Hippocampal formation (tissue), 2 donors: ENCODE measurements around the gene CAND2.
"Not testable (repeated sequence)": the region's sequence is repeated elsewhere in the genome, so short reads cannot be mapped to it uniquely, and the experiment has no call there.

Experiments
- DNase-seq, 2 donors: peaks; one replicate each; lab custom pipeline; 2025; lab: John Stamatoyannopoulos, UW

CAND2 gene

DNA sequence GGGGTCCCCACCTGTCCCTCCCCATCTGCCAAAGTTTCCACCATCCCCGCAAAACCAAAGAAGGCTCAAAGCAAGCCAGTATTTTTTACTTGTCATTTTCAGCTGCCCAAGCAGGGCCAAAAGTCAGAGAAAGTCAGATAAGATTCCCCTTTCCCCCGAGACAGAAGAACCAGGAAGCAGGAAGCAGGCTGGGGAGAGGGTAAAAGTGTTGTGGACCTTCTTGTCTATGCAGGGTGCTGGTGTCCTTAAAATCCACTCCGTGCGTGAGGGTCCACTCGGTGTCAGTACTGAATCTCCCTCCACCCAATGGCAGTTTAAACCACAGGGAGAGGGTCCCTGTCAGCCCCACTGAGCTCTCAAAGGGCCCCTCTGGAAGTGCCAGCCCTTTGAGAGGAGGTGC, 65.1 kb downstream of the CAND2 start:
- no peak for DNase-seq

DNA sequence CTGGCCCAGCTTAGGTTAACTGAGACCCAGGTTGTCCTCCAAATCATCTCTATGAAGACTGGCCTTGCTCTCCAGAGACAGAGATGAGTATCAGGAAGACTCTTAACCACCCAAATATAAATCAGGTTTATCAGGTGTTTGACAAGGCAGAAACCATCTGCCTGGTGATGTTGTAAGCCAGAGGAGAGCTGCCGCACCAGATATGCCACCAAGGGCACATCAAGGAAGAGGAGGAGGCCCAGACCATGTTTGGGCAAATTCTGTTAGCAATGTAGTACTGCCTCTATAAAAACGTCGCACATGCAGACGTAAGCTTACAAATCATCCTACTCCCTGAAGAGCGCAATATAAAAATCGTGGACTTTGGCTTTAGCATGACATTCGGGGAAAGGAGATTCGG, 65.9 kb downstream of the CAND2 start:
- no peak for DNase-seq

DNA sequence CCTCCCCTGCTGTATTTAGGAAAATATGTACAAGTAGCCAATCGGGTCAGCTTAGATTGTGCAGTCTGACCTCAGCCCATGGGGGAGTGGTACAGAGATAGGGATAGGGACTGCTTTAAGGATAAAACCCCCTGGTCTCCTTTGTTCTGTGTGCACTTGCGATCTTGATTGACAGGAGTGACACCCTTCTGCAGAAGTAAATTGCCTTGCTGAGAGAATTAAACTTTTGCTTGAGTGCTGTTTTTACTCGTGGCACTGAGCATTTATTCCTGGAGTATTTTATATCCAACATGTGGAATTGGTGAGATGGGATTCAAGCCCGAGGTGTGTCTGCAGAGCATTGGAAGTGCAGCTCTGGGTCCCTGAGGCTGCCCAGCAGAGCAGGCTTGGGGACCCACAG, 68.8 kb downstream of the CAND2 start:
- no peak for DNase-seq

DNA sequence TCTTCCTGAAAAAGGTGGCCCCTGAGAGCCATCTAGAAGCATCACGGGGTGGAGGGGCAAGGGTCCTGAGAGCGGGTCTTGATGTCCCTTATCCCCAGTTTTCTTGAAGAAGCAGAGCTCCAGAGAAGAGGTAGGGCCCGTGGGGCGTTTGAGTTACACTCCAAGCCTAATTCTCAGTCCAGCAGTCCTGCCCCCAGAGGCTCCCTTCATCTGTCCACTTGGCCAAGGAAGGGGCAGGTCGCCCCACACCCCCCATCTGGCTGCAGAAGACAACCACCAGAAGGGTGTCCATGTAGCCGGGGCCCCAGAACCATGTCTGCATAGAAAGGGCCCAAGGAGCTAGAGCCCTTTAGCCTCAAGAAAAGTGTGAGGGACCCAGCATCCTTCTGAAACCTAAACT, 70.4 kb downstream of the CAND2 start:
- DNase-seq: no peak

DNA sequence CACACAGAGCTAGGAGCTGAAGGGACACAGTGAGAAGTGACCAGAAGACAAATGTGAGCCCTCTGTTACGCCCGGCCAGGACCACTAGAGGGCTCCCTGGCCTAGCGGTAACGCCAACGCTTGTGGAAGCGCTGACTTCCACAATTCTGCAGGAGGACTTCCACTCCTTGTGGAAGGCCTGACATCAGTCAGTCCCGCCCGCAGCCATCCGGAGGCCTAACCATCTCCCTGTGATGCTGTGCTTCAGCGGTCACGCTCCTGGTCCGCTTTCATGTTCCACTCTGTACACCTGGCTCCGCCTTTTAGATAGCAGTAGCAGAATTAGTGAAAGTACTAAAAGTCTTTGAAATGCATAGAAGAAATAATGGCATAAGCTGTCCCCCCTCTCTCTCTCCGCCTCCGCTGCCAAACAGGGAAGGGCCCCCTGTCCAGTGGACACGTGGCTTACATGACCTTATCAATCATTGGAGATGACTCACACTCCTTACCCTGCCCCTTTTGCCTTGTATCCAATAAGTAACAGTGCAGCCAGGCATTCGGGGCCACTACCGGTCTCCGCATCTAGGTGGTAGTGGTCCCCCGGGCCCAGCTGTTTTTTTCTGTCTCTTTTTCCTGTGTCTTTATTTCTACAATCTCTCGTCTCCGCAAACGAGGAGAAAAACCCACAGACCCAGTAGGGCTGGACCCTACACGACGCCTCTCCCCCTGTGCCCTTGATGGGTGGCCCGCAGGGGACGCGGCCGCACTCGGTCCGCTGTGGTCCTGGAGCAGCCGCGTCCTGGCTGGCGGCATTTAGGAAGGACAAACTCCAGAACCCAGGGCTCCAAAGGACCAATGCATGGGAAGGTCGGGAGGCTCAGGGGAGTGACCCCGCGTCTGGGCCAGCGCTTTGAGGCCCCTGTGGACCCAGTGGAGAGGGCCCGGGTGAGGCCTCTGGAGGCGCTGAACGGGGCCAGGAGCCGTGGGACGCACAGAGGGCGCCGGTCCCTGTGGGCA, 71.9 kb downstream of the CAND2 start:
- DNase-seq: peak; percentile 82 to 87

DNA sequence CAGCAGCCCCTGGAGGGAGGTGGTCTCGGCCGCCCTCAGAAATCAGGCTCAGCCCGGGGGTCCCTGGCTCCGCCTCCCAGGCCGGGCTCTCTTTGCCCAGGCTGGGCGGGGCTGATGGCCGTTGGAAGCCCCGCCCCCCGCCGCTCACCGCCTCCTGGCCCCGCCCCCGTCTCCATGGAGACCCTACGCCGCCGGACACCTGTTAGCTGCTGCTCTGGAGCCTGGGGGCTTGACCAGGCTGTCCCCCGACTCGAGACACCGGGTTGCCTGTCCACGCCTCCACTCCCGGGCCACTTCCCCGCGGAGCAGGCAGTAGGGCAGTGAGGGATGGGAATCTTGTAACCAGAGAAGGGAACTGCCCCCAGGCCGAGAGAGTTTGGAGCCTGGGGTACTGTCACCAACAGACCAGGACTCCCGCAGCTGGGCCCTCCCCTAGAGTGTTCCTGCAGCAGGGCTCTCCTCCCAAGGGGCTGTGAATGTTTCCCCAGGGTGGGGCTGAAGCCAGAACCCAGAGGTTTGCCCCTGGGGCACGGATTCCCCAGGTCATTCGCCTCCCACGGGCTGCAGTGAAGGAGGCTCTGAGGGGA, 72.6 kb downstream of the CAND2 start:
- no peak for DNase-seq

DNA sequence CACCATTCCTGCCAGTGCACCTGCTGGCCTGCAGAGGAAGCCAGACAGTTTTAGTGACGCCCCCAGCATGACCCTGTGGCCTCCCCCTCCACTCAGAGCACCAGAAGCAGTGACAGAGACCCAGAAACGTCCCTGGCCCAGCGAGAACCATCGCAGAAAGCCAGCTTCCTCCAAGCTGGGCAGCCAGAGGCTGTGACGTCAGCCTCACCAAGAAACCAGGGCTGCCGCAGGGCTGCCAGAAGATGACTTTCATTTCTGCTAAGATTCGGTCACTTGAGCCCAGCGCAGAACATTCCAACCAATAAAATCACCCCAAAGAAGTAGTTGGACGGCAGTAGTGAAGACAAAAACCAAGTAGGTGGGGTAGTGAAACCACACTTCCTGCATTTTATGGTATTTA, 74.5 kb downstream of the CAND2 start:
- no peak for DNase-seq

DNA sequence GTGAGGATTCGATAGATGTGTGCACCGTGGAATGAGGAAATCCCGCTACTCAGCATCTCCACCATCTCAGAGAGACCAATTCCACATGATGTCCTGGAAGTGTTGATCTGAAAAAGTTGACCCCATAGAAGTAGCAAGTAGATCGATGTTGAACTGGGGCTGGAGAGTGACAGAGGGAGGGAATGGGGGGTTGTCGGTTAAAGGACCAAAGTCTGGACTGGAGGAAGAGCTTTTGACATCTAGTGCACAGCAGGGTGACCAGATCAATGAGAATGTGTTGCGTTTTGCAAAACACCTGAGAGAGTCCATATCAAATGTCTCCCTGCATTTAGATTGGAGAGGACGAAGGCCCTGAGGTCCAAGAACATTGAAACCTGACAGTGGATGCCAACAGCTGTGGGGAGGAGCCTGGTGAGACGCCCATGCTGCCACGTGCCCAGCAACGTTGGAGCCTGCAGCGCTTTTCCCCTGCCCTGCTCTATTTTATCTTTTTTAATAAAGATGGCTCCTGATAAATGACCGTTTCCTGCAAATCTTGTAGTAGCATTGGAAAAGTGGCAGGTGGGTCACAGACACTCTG, 75.0 kb downstream of the CAND2 start:
- DNase-seq: no peak

DNA sequence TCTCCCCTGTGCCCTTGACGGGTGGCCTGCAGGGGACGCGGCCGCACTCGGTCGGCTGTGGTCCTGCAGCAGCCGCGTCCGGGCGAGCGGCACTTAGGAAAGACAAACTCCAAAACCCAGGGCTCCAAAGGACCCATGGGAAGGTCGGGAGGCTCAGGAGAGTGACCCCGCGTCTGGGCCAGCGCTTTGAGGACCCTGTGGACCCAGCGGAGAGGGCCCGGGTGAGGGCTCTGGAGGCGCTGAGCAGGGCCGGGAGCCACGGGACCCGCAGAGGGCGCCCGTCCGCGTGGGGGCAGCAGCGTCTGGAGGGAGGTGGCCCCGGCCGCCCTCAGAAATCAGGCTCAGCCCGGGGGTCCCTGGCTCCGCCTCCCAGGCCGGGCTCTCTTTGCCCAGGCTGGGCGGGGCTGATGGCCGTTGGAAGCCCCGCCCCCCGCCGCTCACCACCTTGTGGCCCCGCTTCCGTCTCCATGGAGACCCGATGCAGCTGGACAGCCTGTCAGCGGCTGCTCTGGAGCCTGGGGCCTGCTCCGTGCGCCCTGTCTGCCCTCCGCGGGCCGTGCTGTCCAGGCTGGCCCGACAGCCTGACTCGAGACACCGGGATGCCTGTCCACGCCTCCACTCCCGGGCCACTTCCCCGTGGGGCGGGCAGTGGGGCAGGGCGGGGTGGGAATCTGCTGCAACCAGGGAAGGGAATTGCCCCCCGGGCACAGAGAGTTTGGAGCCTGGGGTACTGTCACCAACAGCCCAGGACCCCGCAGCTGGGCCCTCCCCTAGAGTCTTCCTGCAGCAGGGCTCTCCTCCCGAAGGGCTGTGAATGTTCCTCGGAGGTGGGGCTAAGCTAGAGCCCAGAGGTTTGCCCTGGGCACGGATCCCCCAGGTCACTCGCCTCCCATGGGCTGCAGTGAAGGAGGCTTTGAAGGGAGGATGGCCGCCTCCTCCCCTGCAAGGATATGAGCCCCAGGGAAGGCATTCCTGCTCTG, 79.7 kb downstream of the CAND2 start:
- no peak for DNase-seq

DNA sequence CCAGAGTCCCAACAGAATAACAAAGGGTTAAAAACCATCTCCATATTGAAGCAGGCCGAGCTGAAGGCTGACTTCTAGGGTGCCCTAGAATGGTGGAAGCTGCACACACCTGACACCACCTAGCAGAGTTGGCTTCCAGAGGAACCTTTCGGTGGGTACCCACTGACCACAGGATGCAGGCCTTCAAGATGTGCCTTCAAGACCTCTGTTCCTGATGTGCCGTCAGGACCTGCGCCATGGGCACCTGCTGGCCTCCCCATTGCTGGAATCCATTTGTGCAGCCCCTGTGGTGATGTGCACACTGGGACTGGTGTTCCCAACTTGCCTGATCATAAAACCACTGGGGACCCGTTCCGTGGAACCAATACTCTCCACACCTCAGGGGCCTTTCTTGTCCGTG, 80.6 kb downstream of the CAND2 start:
- no peak for DNase-seq

DNA sequence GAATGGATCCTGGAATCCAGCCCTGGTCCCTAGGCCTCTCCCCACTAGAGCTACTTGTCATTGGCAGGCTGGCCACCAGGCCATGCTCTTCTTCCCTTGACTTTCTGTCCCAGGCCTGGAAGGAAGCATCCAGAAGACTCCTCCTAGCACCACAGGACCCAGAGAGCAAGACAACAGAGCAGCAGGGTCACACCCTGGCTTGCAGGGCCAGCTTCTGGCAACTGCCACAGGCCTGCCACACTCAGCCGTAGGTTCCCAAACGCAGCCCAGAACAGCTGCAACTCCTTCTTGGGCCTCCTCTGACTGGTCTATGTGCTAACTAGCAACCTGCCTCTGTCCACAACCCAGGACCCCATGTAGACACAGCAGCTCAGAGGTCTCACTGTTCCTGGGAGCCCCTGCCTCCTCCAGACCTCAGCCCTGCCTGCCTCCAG, 81.7 kb downstream of the CAND2 start:
- no peak for DNase-seq

DNA sequence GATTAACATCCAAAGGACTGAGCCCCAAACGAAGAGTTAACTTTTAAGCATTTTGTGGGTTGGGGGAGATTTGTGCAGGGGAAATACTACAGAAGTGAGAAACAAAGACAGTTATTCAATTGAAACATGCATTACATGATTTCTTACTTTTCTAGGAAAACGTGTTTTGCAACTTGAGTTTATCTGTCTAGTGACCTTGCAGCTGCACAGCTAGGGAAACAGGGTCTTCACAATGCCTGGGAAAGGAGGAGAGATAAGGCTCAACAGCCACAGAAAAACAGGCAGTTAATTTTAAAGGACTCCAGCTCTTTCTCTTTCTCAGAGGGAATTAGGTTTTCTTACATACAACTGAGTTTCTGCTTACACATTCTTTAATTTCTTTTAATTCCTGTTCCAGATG, 82.3 kb downstream of the CAND2 start:
- not testable (repeated sequence) for DNase-seq

DNA sequence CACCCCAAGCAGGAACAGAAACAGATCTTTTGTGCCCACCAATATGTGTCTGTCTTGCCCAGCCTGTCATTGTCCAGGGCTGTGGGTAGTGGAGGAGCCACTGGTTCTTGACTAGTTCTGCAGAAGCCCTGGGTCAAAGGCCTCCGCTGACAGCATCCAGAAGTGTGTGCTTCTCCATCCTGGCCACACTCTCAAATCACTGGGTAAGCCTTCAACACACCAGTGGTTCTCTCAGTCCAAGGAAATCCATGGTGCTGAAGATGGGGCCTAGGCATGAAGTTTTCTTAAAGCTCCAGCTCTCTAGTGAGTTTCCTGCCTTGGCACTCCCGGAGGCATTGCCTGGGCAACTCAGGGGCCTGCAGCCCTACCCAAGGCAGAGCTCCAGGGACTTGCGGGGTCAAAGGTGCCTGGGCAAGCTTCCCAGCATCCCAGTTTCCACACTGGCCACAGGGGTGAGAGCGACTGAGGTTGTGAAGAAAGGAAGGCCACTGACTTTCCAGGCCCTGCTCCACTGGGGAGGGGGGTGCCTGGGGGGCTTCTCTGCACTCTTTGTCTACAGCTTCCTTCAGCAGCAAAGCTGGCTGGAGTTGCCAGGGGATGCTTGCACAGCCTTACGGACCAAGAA, 82.8 kb downstream of the CAND2 start:
- peak in 1 of 2 donors; percentile 38 for DNase-seq

DNA sequence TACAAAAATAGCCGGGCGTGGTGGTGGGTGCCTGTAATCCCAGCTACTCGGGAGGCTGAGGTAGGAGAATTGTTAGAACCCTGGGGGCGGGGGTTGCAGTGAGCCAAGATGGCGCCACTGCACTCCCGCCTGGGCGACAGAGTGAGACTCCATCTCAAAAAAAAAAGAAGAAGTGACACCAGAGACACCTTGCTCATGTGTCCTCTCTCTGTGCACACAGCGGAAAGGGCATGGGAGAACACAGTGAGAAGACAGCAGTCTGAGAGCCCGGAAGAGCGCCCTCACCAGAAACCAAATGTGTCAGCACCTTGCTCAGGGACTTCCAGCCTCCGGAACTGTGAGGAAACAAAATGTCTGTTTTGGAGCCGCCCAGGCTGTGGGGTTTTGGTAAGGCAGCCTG, 85.4 kb downstream of the CAND2 start:
- DNase-seq: not testable (repeated sequence)

DNA sequence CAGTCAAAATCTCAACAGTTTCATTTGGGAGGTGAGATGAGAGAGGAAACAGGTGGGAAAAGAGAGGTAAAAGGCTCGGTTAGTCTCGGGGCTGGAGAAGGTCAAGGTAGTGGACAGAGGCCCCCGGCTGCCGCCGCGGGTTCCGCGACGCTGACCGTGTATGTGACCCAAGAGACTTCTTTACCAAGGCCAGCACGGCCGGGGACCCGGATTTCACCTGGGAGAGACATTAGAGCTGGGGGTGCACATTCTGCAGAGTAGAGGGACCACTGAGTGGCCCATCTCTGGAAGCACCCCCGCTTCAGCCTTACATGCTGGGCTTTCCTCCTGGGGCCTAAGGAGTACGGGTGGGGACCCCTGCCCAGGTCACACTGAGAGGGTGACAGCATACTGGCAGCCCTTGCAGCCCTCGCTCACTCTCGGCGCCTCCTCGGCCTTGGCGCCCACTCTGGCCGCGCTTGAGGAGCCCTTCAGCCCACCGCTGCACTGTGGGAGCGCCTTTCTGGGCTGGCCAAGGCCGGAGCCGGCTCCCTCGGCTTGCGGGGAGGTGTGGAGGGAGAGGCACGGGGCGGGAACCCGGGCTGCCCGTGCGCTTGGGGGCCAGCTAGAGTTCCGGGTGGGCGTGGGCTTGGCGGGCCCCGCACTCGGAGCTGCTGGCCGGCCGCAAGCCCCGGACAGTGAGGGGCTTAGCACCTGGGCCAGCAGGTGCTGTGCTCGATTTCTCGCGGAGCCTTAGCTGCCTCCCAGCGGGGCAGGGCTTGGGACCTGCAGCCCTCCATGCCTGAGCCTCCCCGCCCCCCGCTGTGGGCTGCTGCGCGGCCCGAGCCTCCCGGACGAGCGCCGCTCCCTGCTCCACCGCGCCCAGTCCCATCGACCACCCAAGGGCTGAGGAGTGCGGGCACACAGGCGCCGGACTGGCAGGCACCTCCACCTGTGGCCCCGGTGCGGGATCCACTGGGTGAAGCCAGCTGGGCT, 86.1 kb downstream of the CAND2 start:
- no peak for DNase-seq

DNA sequence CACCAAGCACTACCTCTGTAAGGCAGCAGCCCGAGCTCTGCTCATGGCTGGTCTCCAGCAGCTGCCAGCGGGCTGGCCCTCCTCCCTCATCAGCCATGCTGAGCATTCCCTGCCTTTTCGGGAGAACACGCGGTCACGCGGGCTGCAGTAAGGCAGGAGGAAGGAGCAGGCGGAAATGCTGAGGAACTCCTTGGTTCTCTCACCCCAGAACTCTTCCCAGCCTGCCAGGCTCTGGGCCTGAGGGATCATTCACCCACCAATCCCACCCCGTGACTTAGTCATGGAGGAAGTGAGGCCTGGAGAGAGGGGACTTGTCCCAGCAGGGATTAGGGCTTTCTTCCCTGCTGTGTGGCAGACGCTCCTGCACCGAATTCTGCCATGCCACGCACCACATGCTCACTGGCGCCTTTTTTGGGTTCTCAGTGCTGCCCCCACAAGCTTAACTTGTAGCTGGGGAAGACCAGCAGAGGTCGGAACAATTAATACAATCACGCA, 87.8 kb downstream of the CAND2 start:
- peak; percentile 49 to 60 for DNase-seq
